ENCODE measurements around the gene SIX5.

DNA sequence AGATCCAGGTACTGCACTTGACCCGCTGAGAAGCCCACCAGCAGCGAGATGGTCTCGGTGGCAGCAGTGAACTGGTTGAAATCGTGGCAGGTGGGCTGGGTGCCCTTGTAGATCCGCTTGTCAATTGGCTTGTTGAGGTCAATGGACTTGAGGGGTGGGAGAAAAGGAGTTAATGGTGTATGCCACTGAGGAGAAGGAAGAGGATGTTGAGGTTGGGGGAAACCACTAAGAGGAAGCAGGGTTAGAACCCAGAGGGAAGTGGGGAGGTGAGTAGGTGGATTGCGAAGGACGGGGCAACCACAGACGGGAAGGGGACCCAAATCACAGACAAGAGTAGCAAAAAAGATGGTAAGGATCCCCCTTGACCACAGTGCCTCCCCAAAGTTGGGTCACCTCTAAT is 21.9 kb upstream of the SIX5 start:
- TF ChIP-seq POLR2A (IDR thresholded peaks at IDR 0.05; ENCODE audit: low read length) (no peak), GATA1 (IDR thresholded peaks at IDR 0.05; ENCODE audit: low read depth, low read length) (no peak)

All from erythroblast (primary cell).